Measurements from ENCODE around the gene HEXB.
"Not testable (repeated sequence)": the region's sequence is repeated elsewhere in the genome, so short reads cannot be mapped to it uniquely, and the experiment has no call there.

The HEXB gene

DNA sequence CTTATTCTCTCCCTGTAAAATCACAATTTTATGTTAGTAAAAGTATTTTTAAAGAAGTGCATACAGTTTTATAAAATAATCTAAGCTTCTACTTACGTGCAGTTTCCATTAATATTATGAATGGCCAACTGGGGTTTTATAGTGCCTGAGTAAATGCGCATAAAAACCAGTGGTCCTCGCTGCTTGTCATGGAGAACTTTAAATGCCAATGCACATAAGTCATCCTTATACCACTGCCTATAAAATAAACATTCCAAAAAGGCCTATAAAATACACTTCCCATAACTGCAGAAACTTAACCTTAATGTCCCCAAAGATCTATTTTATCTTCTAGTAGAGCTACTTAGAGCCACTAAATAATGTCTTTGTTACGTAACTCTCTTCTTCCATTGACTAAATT is 53.4 kb downstream of the HEXB start:
- DNase-seq (ENCODE audit: low spot score) = no peak

GRCh38 chr5:74748742-74749141 is 63.7 kb downstream of the HEXB start:
- DNase-seq (ENCODE audit: low spot score) = not testable (repeated sequence)

GRCh38 chr5:74761241-74761640 is 76.2 kb downstream of the HEXB start:
- no peak for DNase-seq (ENCODE audit: low spot score)

DNA sequence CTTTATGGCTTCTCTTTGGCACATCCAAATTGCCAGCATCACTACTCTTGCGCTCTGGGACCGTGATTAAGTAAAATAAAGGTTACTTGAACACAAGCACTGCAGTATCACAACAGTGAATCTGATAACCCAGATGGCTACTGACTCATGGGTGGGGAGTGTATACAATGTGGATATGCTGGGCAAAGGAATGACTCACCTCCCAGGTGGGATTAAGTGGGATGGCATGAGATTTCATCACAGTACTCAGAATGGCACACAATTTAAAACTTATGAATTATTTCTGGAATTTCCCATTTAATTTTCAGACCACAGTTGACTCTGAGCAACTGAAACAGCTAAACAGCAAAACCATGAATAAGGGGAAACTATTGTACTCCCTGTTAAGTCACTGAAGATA is 77.6 kb downstream of the HEXB start:
- no peak for DNase-seq (ENCODE audit: low spot score)

DNA sequence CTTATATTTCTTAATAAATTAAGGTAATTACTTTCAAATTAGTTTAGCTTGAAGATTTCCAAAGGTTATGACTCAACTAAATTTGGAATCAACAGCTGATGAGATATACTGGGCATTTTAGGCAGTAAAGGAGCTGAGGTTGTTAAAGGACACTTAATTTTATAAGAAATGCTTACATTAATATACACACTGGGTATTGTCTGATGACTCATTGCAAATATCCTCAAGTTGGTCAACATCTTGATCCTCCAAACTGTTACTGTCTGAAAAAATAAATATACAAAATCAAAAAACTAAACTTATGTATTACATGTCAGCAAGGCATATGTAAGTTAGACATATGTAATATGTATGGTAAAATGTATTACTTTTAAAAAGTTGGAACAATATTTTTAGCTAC is 78.5 kb downstream of the HEXB start:
- DNase-seq (ENCODE audit: low spot score) = no peak

DNA sequence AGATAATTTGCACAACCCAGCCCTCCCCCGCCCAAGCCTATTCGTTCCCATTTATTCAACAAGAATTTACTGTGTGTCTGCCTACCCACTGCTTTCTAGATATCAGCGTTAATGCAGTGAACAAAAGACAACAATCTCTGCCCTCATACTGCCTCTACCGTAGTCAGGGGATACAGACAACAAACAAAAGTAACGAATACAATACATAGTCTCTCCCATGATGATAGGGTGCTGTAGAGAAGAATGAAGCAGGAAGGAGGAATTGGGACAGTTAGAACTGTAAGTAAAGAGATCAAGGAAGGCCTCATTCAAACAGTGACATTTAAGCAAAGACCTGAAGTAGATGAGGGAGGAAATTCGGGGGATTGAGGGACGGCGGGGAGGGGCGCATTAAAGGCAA is 80.2 kb downstream of the HEXB start:
- no peak for DNase-seq (ENCODE audit: low spot score)

DNA sequence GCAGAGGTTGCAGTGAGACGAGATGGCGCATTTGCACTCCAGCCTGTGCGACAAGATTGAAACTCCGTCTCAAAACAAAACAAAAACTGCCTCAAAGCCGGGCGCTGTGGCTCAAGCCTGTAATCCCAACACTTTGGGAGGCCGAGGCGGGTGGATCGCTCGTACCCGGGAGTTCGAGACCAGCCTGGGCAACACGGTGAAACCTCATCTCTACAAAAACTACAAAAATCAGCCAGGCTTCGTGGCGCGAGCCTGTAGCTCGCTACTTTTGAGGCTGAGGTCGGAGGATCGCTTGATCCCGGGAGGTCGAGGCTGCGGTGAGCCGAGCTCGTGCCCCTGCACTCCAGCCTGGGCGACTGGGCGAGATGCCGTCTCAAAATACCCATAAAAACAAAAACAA is 80.9 kb downstream of the HEXB start:
- DNase-seq (ENCODE audit: low spot score) = no peak

DNA sequence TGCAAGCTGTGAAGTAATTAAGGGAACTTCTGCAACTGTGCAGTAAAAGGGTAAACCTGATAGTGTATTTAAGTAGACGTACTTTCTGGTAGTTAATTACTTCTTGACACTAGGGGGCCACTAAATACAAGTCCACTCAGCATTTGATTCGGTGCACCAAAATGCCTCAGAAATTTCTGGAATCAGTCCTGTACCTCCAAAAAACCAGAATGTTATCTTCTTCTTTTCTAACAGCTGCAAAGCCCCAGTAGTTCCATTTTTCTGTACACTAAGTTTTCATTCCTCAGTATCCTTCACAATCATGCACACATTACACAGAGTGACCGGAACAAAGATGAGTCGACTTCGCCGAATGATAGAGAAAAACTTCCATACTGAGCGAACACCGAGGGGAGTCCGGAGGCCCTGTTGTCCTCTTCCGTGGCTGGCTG is 81.4 kb downstream of the HEXB start:
- DNase-seq (ENCODE audit: low spot score) = peak; percentile 5

- peak; percentile 32 for DNase-seq (ENCODE audit: low spot score)
Observed at GRCh38 chr5:74766849-74767578, 82.0 kb downstream of the HEXB start, which contains the start of the genes GFM2 and NSA2. Gene GFM2 (minus strand): TSS chr5:74767117. CDS start chr5:74763742, 3,375 bp downstream. Gene NSA2 (plus strand): TSS chr5:74767249. CDS start chr5:74767361, 112 bp downstream.

DNA sequence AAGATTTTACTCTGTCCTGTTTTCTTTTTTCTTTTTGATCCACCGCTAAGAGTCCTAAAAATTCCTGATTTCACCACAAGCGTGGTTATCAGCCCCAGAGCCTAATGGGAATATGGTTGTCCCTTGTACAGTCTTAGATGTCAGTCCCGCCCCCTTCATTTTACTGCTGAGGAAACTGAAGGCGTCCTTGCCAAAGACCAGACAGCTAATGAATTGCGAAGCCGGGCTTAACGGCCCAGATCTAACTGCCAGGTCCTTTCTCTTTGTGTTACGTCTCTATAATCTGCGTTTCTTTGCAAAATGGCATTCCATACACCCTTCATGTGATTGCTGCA is 82.5 kb downstream of the HEXB start:
- DNase-seq (ENCODE audit: low spot score) = peak; percentile 6
